Activated T-cell treated with anti-CD3 and anti-CD28 coated beads, Interleukin-2, amount 50 U/mL, for 1 hour (primary cell): Measurements from ENCODE around the gene GPC6.

Source experiments
- DNase-seq: peaks from one replicate; pipeline ENCODE4 v3.0.0-alpha.2; 2020

The GPC6 gene

GRCh38 chr13:94009701-94010100 is 783.1 kb downstream of the GPC6 start:
- no peak for DNase-seq

GRCh38 chr13:94014461-94014860 is 787.9 kb downstream of the GPC6 start:
- DNase-seq, result no peak

GRCh38 chr13:94020426-94020825 is 793.8 kb downstream of the GPC6 start:
- no peak for DNase-seq

- no peak for DNase-seq
Measured at GRCh38 chr13:94020833-94021232, 794.2 kb downstream of the GPC6 start.

GRCh38 chr13:94028234-94028633 is 801.6 kb downstream of the GPC6 start:
- no peak for DNase-seq

- DNase-seq, result no peak
Measured at GRCh38 chr13:94028650-94029049, 802.0 kb downstream of the GPC6 start.

- DNase-seq, result no peak
Measured at GRCh38 chr13:94030415-94031119, 804.0 kb downstream of the GPC6 start.

GRCh38 chr13:94031609-94032008 is 805.0 kb downstream of the GPC6 start:
- DNase-seq, result no peak

- no peak for DNase-seq
Measured at GRCh38 chr13:94033098-94033497, 806.5 kb downstream of the GPC6 start.

- no peak for DNase-seq
Measured at GRCh38 chr13:94033830-94034642, 807.4 kb downstream of the GPC6 start.

GRCh38 chr13:94050039-94050438 is 823.4 kb downstream of the GPC6 start:
- DNase-seq, result no peak

- no peak for DNase-seq
Measured at GRCh38 chr13:94050686-94051085, 824.1 kb downstream of the GPC6 start.

- no peak for DNase-seq
Measured at GRCh38 chr13:94053986-94054593, 827.5 kb downstream of the GPC6 start.

GRCh38 chr13:94056362-94056990 is 829.9 kb downstream of the GPC6 start:
- no peak for DNase-seq

- DNase-seq, result no peak
Measured at GRCh38 chr13:94057618-94058186, 831.1 kb downstream of the GPC6 start.

- no peak for DNase-seq
Measured at GRCh38 chr13:94058821-94059360, 832.3 kb downstream of the GPC6 start.

- no peak for DNase-seq
Measured at GRCh38 chr13:94061301-94061700, 834.7 kb downstream of the GPC6 start.

- no peak for DNase-seq
Measured at GRCh38 chr13:94063096-94063495, 836.5 kb downstream of the GPC6 start.

- DNase-seq, result no peak
Measured at GRCh38 chr13:94063848-94064247, 837.2 kb downstream of the GPC6 start.

- no peak for DNase-seq
Measured at GRCh38 chr13:94065741-94066140, 839.1 kb downstream of the GPC6 start.

- no peak for DNase-seq
Measured at GRCh38 chr13:94073007-94073744, 846.6 kb downstream of the GPC6 start.

- no peak for DNase-seq
Measured at GRCh38 chr13:94079876-94080275, 853.3 kb downstream of the GPC6 start.
